Measurements from ENCODE around the gene AGXT2. TPM values are rescaled to one million over a fixed set of nuclear protein-coding genes. Genes with fewer than 3 reads are reported as not detected.

The AGXT2 gene
- total RNA-seq, 4 donors from 2014 or later, result not detected

- intact Hi-C loops (cut with DNase I), result no loop called here
- WGBS, 2 donors, result 44 to 55% methylated on average over 3 of the region's 3 CpGs
- TF ChIP-seq, protein P1, sequence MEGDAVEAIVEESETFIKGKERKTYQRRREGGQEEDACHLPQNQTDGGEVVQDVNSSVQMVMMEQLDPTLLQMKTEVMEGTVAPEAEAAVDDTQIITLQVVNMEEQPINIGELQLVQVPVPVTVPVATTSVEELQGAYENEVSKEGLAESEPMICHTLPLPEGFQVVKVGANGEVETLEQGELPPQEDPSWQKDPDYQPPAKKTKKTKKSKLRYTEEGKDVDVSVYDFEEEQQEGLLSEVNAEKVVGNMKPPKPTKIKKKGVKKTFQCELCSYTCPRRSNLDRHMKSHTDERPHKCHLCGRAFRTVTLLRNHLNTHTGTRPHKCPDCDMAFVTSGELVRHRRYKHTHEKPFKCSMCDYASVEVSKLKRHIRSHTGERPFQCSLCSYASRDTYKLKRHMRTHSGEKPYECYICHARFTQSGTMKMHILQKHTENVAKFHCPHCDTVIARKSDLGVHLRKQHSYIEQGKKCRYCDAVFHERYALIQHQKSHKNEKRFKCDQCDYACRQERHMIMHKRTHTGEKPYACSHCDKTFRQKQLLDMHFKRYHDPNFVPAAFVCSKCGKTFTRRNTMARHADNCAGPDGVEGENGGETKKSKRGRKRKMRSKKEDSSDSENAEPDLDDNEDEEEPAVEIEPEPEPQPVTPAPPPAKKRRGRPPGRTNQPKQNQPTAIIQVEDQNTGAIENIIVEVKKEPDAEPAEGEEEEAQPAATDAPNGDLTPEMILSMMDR (IDR thresholded peaks at IDR 0.05), result no peak
- no peak for TF ChIP-seq POLR2A (IDR thresholded peaks at IDR 0.05)
- Histone ChIP-seq H3K4me3 (no peak overlapping the region), H3K27ac (no peak overlapping the region), H3K4me1 (no peaks in the 10 kb centered on the region), H3K27me3 (no peaks in the 10 kb centered on the region), H3K36me3 (no peaks in the 10 kb centered on the region), H3K9me3 (no peaks in the 10 kb centered on the region)
- no peak for DNase-seq
Observed at GRCh38 chr5:35058374-35058788, 10.6 kb upstream of the AGXT2 start.

GRCh38 chr5:35056686-35057085, 8.9 kb upstream of the AGXT2 start:
- intact Hi-C loops (cut with DNase I), result no loop called here
- 44 to 64% methylated on average over 2 of the region's 2 CpGs for WGBS, 2 donors
- TF ChIP-seq POLR2A (IDR thresholded peaks at IDR 0.05), result no peak
- TF ChIP-seq, protein P1 (IDR thresholded peaks at IDR 0.05), result no peak
- H3K9me3 ChIP-seq, result no peaks in the 10 kb centered on the region
- H3K27me3 ChIP-seq, result no peaks in the 10 kb centered on the region
- no peak overlapping the region for H3K4me3 ChIP-seq
- H3K4me1 ChIP-seq, result no peaks in the 10 kb centered on the region
- H3K36me3 ChIP-seq, result no peaks in the 10 kb centered on the region
- H3K27ac ChIP-seq, result no peak overlapping the region
- DNase-seq, result no peak

DNA sequence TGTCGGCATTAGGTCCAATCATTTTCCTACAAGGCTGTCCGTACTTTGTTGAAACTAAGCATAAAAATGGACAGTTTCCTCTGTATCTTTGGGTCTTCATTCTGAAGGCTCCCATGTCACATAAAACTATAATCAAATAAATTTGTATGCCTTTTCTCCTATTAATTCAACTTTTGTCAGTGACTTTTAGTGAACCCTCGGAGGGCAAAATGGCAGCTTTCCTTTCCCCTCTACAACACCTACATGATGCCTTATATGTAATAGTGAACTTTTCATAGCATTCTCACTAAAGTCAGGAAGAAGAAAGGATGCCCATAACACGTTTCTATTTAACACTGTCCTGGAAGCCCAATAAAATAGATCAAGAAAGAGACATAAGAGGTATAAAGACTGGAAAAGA, 5.1 kb upstream of the AGXT2 start:
- H3K27ac ChIP-seq, result no peak overlapping the region
- TF ChIP-seq POLR2A (IDR thresholded peaks at IDR 0.05), result no peak
- TF ChIP-seq, protein P1 (IDR thresholded peaks at IDR 0.05), result no peak
- no peaks in the 10 kb centered on the region for H3K4me1 ChIP-seq
- no peak overlapping the region for H3K4me3 ChIP-seq
- no peak for DNase-seq
- intact Hi-C loops (cut with DNase I), result no loop called here
- 57 to 73% methylated on average over 3 to 4 of the region's 4 CpGs for WGBS, 2 donors
- no peaks in the 10 kb centered on the region for H3K9me3 ChIP-seq
- H3K27me3 ChIP-seq, result no peaks in the 10 kb centered on the region
- no peaks in the 10 kb centered on the region for H3K36me3 ChIP-seq

DNA sequence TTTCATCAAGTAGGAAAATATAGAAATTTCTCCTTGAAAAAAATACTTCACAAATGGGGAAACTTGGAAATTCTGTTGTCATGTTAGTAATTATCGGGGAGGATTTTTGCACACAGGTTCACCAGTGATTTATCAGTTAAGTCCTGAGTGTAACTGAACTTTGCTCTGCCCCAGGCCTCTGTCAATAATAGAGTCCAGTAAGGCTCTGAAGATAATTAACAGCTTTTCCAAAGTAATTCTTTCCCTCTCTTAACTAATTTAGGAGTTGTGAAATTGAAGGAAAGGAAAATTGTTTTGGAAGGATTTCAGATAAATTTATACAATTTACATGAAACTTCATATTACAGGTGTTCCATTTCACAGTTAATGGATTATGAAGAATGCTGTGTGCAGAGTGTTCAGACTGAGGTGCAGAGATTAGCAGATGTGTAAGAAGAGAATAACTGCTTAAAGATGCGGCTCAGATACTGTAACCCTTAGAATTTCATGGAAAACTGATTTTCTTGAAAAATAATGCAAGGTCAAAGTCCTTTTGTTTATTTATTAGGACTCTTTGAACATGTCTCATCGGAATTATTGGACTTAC, 2.9 kb upstream of the AGXT2 start:
- H3K9me3 ChIP-seq, result no peaks in the 10 kb centered on the region
- H3K4me3 ChIP-seq, result no peak overlapping the region
- no peak for TF ChIP-seq POLR2A (IDR thresholded peaks at IDR 0.05)
- TF ChIP-seq, protein P1 (IDR thresholded peaks at IDR 0.05), result no peak
- H3K36me3 ChIP-seq, result no peaks in the 10 kb centered on the region
- intact Hi-C loops (cut with DNase I), result no loop called here
- no peak for DNase-seq
- H3K27ac ChIP-seq, result no peak overlapping the region
- WGBS, 2 donors, result 66 to 67% methylated on average over 3 of the region's 3 CpGs
- H3K4me1 ChIP-seq, result no peaks in the 10 kb centered on the region
- H3K27me3 ChIP-seq, result no peaks in the 10 kb centered on the region

GRCh38 chr5:35048910-35049309, 1.2 kb upstream of the AGXT2 start:
- TF ChIP-seq, protein P1 (IDR thresholded peaks at IDR 0.05), result no peak
- no peak for TF ChIP-seq POLR2A (IDR thresholded peaks at IDR 0.05)
- Histone ChIP-seq H3K4me1 (no peaks in the 10 kb centered on the region), H3K4me3 (no peak overlapping the region), H3K9me3 (no peaks in the 10 kb centered on the region), H3K27me3 (peaks cover 0 to 2% (median 0%) of the 10 kb centered on the region in 4 donors), H3K36me3 (no peaks in the 10 kb centered on the region), H3K27ac (no peak overlapping the region)
- no peak for DNase-seq
- intact Hi-C loops (cut with DNase I), result no loop called here
- 67 to 80% methylated on average over 1 of the region's 1 CpG for WGBS, 2 donors

All from esophagus squamous epithelium (tissue), 5 donors.